MM.1S (cell line): ENCODE measurements around the gene NXN.

Source experiments
- DNase-seq: peaks from one replicate; pipeline ENCODE4 v3.0.0-alpha.2; 2015
- H2AFZ ChIP-seq: fragments of 300-600 bp; sonication (generic); 2 replicates; pipeline ENCODE4 v1.6.0; 2016; ENCODE audit warnings: antibody characterized with exemption, low read length
- H3F3A ChIP-seq: fragments of 300-600 bp; sonication (generic); 2 replicates; pipeline ENCODE4 v1.6.1; 2016; ENCODE audit warnings: mild to moderate bottlenecking, antibody characterized with exemption, low read length, moderate library complexity, mixed read lengths; ENCODE audit not compliant: insufficient read depth
- H3K27ac ChIP-seq: fragments of 300-600 bp; sonication (generic); 2 replicates; pipeline ENCODE4 v1.5.1; 2016; ENCODE audit warnings: mild to moderate bottlenecking, low read length
- H3K27me3 ChIP-seq: fragments of 300-600 bp; sonication (generic); replicated peaks from 2 replicates; pipeline ENCODE4 v1.6.0; 2016; ENCODE audit warnings: low read length; ENCODE audit not compliant: insufficient read depth
- H3K36me3 ChIP-seq: fragments of 300-600 bp; sonication (generic); replicated peaks from 2 replicates; pipeline ENCODE4 v1.6.1; 2016; ENCODE audit warnings: mild to moderate bottlenecking, low read length, mixed read lengths; ENCODE audit not compliant: insufficient read depth
- H3K4me1 ChIP-seq: fragments of 300-600 bp; sonication (generic); 2 replicates; pipeline ENCODE4 v1.6.1; 2016; ENCODE audit warnings: low read length, mixed read lengths
- H3K4me2 ChIP-seq: fragments of 300-600 bp; sonication (generic); 2 replicates; pipeline ENCODE4 v1.6.0; 2016; ENCODE audit warnings: low read depth, low read length
- H3K4me3 ChIP-seq: fragments of 300-600 bp; sonication (generic); 2 replicates; pipeline ENCODE4 v1.5.1; 2016; ENCODE audit warnings: low read length, mixed read lengths
- H3K79me2 ChIP-seq: fragments of 300-600 bp; sonication (generic); 2 replicates; pipeline ENCODE4 v1.6.1; 2016; ENCODE audit warnings: mixed run types, low read length, mixed read lengths
- H3K9ac ChIP-seq: fragments of 300-600 bp; sonication (generic); 2 replicates; pipeline ENCODE4 v1.6.1; 2016; ENCODE audit warnings: low read length, mixed read lengths
- H3K9me2 ChIP-seq: fragments of 300-600 bp; sonication (generic); replicated peaks from 2 replicates; pipeline ENCODE4 v1.6.1; 2016; ENCODE audit warnings: mild to moderate bottlenecking, low read length, mixed read lengths; ENCODE audit not compliant: insufficient read depth
- H3K9me3 ChIP-seq: fragments of 300-600 bp; sonication (generic); replicated peaks from 2 replicates; pipeline ENCODE4 v1.6.1; 2016; ENCODE audit warnings: mild to moderate bottlenecking, low read length, mixed read lengths; ENCODE audit not compliant: insufficient read depth
- H4K20me1 ChIP-seq: fragments of 300-600 bp; sonication (generic); 2 replicates; pipeline ENCODE4 v1.6.1; 2016; ENCODE audit warnings: mild to moderate bottlenecking, low read length, moderate library complexity, mixed read lengths; ENCODE audit not compliant: insufficient read depth
- CTCF ChIP-seq: fragments of 300-600 bp; sonication (generic); IDR thresholded peaks from 2 replicates; pipeline ENCODE4 v1.5.1; 2016; ENCODE audit warnings: antibody characterized with exemption, low read length, mixed read lengths
- EZH2 ChIP-seq: fragments of 300-600 bp; sonication (generic); optimal IDR thresholded peaks from 2 replicates; pipeline ENCODE3; 2017; ENCODE audit warnings: low read depth, mild to moderate bottlenecking, antibody characterized with exemption, low read length, mixed read lengths
- EZH2phosphoT487 ChIP-seq: fragments of 300-600 bp; sonication (generic); IDR thresholded peaks from 2 replicates; pipeline ENCODE4 v1.6.1; 2018; ENCODE audit warnings: antibody characterized with exemption, low read length

NXN gene

GRCh38 chr17:819251-819650 is 160.3 kb downstream of the NXN start:
- Histone ChIP-seq H3F3A (no peaks in the 10 kb centered on the region), H3K4me2 (no peak overlapping the region), H3K9me3 (no peaks in the 10 kb centered on the region), H3K36me3 (no peaks in the 10 kb centered on the region), H3K27ac (no peak overlapping the region), H3K79me2 (no peaks in the 10 kb centered on the region), H3K9me2 (no peaks in the 10 kb centered on the region), H3K9ac (no peak overlapping the region), H3K4me1 (no peaks in the 10 kb centered on the region), H4K20me1 (no peaks in the 10 kb centered on the region), H2AFZ (no peak overlapping the region), H3K27me3 (peaks cover 83% of the 10 kb centered on the region), H3K4me3 (no peak overlapping the region)
- DNase-seq = no peak
- TF ChIP-seq CTCF (no peak), EZH2 (no peak), EZH2phosphoT487 (no peak)

- Histone ChIP-seq H3K36me3 (no peaks in the 10 kb centered on the region), H3K9ac (no peak overlapping the region), H4K20me1 (no peaks in the 10 kb centered on the region), H3K4me3 (no peak overlapping the region), H3K27ac (no peak overlapping the region), H3K4me1 (no peaks in the 10 kb centered on the region), H3K79me2 (no peaks in the 10 kb centered on the region), H2AFZ (no peak overlapping the region), H3K4me2 (no peak overlapping the region), H3K9me2 (no peaks in the 10 kb centered on the region), H3F3A (no peaks in the 10 kb centered on the region), H3K9me3 (no peaks in the 10 kb centered on the region), H3K27me3 (peaks cover 86% of the 10 kb centered on the region)
- TF ChIP-seq CTCF (no peak), EZH2phosphoT487 (no peak), EZH2 (no peak)
- no peak for DNase-seq
These were observed 165.2 kb downstream of the NXN start for GRCh38 chr17:814371-814770.

GRCh38 chr17:812638-813204 is 166.9 kb downstream of the NXN start:
- Histone ChIP-seq H3K27ac (no peak overlapping the region), H4K20me1 (no peaks in the 10 kb centered on the region)

More at GRCh38 chr17:812638-813204, 166.9 kb downstream of the NXN start:
- Histone ChIP-seq H3K4me1 (no peaks in the 10 kb centered on the region), H3K9me3 (no peaks in the 10 kb centered on the region), H3K4me3 (no peak overlapping the region), H3K79me2 (no peaks in the 10 kb centered on the region), H3F3A (no peaks in the 10 kb centered on the region), H3K36me3 (no peaks in the 10 kb centered on the region), H3K4me2 (no peak overlapping the region), H2AFZ (no peak overlapping the region), H3K27me3 (peaks cover 87% of the 10 kb centered on the region), H3K9ac (no peak overlapping the region), H3K9me2 (no peaks in the 10 kb centered on the region)
- TF ChIP-seq CTCF (no peak), EZH2 (no peak), EZH2phosphoT487 (no peak)
- no peak for DNase-seq
